HG03196 (cell line): ENCODE data around the gene ARHGEF19.

Experiments used
- ATAC-seq: cut with Tn5 transposase; IDR thresholded peaks from one replicate; pipeline ENCODE4 v1.9.1; 2021; ENCODE audit not compliant: unreplicated experiment

ARHGEF19 gene

GRCh38 chr1:16183765-16184556 lies 28.5 kb downstream of the ARHGEF19 start:
- no peak for ATAC-seq

GRCh38 chr1:16183179-16183578 lies 29.3 kb downstream of the ARHGEF19 start:
- no peak for ATAC-seq

GRCh38 chr1:16181887-16182719 lies 30.3 kb downstream of the ARHGEF19 start:
- ATAC-seq: no peak

- no peak for ATAC-seq
Measured at GRCh38 chr1:16180291-16180824, 32.1 kb downstream of the ARHGEF19 start.

GRCh38 chr1:16178596-16179497 lies 33.6 kb downstream of the ARHGEF19 start:
- no peak for ATAC-seq

- ATAC-seq: no peak
Measured at GRCh38 chr1:16177306-16177705, 35.1 kb downstream of the ARHGEF19 start.

- no peak for ATAC-seq
Measured at GRCh38 chr1:16176653-16177052, 35.8 kb downstream of the ARHGEF19 start.

GRCh38 chr1:16175610-16176553 lies 36.6 kb downstream of the ARHGEF19 start:
- no peak for ATAC-seq

- no peak for ATAC-seq
Measured at GRCh38 chr1:16174886-16175598, 37.4 kb downstream of the ARHGEF19 start.

- ATAC-seq: no peak
Measured at GRCh38 chr1:16174261-16174868, 38.1 kb downstream of the ARHGEF19 start.

- ATAC-seq: no peak
Measured at GRCh38 chr1:16173447-16174260, 38.8 kb downstream of the ARHGEF19 start.

GRCh38 chr1:16172964-16173446 lies 39.4 kb downstream of the ARHGEF19 start:
- no peak for ATAC-seq

GRCh38 chr1:16172218-16172830 lies 40.1 kb downstream of the ARHGEF19 start:
- no peak for ATAC-seq

- ATAC-seq: no peak
Measured at GRCh38 chr1:16171314-16172151, 40.9 kb downstream of the ARHGEF19 start.

GRCh38 chr1:16170283-16170673 lies 42.2 kb downstream of the ARHGEF19 start:
- ATAC-seq: no peak

GRCh38 chr1:16168622-16169360 lies 43.7 kb downstream of the ARHGEF19 start:
- ATAC-seq: no peak
